ENCODE data around the gene ANKRD11.

- no peak for TF ChIP-seq ZFX (IDR thresholded peaks at IDR 0.05)
- no peak for TF ChIP-seq TCF7L2 (IDR thresholded peaks at IDR 0.05; ENCODE audit: borderline replicate concordance, extremely low read depth, insufficient read depth, insufficient read length)
- TF ChIP-seq ATF3 (IDR thresholded peaks at IDR 0.05), result no peak
These were observed 236.6 kb downstream of the ANKRD11 start for GRCh38 chr16:89253548-89254287.

All from HCT116 (cell line).